Pancreas (tissue), 10 donors: ENCODE data around the gene ABR. TPM values are rescaled to one million over a fixed set of nuclear protein-coding genes. Genes with fewer than 3 reads are reported as not detected.

Experiments used
- ATAC-seq, 4 donors: fragments of 200-7000 bp; cut with Tn5 transposase; one replicate each; pipeline versions ENCODE4 v1.8.0 to v1.9.1; 2020; ENCODE audit warnings: mild to moderate bottlenecking in 4 of 4, moderate library complexity in 4 of 4
- DNase-seq, 6 donors: peaks; one replicate each; pipeline ENCODE4 v3.0.0-alpha.2; 2020
- FAIRE-seq: peaks from 2 replicates; lab custom pipeline; 2012; peaks lifted over from hg19 to GRCh38; lab: Jason Lieb, UNC
- H3K27ac ChIP-seq, 4 donors: fragments of 200-600 bp; sonication (generic); 1 replicate in 3 of 4; 2 replicates in 1 of 4; pipeline versions ENCODE4 v1.5.0 to v1.8.0; 2020
- H3K27me3 ChIP-seq, 4 donors: fragments of 200-600 bp; one replicate each; pipeline ENCODE4 v1.8.0; 2021
- H3K36me3 ChIP-seq, 3 donors: fragments of 200-600 bp; sonication (generic) in 1 of 3; one replicate each; pipeline versions ENCODE4 v1.5.0 to v1.8.0; 2020 to 2021
- H3K4me1 ChIP-seq, 3 donors: fragments of 200-600 bp; one replicate each; pipeline ENCODE4 v1.8.0; 2021
- H3K4me3 ChIP-seq, 4 donors: fragments of 200-600 bp; sonication (generic) in 2 of 4; one replicate each; pipeline versions ENCODE4 v1.5.0 to v1.8.0; 2020 to 2021
- H3K9me3 ChIP-seq, 4 donors: fragments of 200-600 bp; one replicate each; pipeline ENCODE4 v1.8.0; 2021
- WGBS, 2 donors: extraction: QIAGEN DNeasy Blood & Tissue Kit; methylation state at CpG; one replicate each; pipeline ENCODE4 v1.1.7; 2013; 5-methylcytosine and 5-hydroxymethylcytosine counted together
- intact Hi-C, 3 donors: fragments of 100-400 bp; cut with DNase I; formaldehyde crosslinking; loops; one replicate each; pipeline versions ENCODE4 v1.11.1 to v1.14.2; 2022
- polyA plus RNA-seq, 2 donors: library from polyadenylated mRNA; stranded (reverse); fragments of 200-250 nt; gene quantifications; one replicate each; pipeline ENCODE4 v1.2.3, GENCODE V29; 2013
- total RNA-seq, 6 donors: library from RNA; stranded (reverse); fragmentation: NEBNext Ultra II Directional in 4 of 6; extraction: Animal tissue kit (Norgen Biotek cat#: 25700) in 4 of 6; gene quantifications; one replicate each; pipeline versions ENCODE4 v1.2.1 to v1.2.4, GENCODE V29; 2021 to 2023
- TF ChIP-seq, protein P1 (sequence below), 4 donors: fragments of 200-600 bp; sonication (generic) in 3 of 4; IDR thresholded peaks; one replicate each; pipeline versions ENCODE4 v1.5.0 to v1.8.0; 2021; ENCODE audit warnings: antibody characterized with exemption in 4 of 4
- donor health status: healthy with polysubstance abuse.
- donor health status: DM: no; HTN: no; CAD: no; lungs with moderate emphysema.
- donor health status: DM: no; HTN: no; CAD: no.
- donor health status: control.
- donor health status: control.
- donor health status: Bipolar disorder and iron deficiency.
- donor health status: DM: yes; HTN: yes; CAD: no.
- donor health status: DM: no; HTN: no; CAD: no.
- donor health status: DM: no; HTN: no; CAD: no.
- donor health status: DM: yes; HTN: yes; CAD: no.

Gene ABR
- total and polyA plus RNA-seq, 8 donors = 15.4 to 65.7 (median 28.4) TPM

DNA sequence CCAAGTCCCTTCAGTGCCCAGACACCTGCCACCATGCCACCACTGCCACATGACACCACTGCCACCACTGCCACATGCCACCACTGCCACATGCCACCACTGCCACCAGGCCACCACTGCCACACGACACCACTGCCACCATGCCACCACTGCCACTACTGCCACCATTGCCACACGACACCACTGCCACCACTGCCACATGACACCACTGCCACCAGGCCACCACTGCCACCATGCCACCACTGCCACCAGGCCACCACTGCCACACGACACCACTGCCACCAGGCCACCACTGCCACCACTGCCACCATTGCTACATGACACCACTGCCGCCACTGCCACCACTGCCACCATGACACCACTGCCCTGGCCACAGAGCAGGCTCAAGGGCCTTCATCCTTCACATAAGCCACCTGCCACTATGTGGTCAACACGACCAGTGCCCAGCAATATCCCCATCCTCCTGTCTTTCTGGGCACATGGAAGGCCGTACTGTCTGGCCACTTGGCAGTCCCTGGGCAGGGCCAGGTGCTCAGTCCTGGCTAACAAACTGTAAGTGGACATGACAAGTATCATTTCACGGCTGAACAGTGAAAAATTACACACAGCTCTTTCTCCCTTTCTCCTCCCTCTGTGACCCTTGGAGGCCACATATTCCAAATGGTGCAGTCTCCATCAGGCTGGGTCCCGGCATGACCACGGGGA is 33.1 kb downstream of the ABR start:
- no peaks in the 10 kb centered on the region for H3K36me3 ChIP-seq
- H3K9me3 ChIP-seq = no peaks in the 10 kb centered on the region
- intact Hi-C loops = no loop called here
- DNase-seq = no peak
- no peak for ATAC-seq
- 79 to 87% methylated on average over 8 to 9 of the region's 9 CpGs for WGBS, 2 donors
- TF ChIP-seq, protein P1, sequence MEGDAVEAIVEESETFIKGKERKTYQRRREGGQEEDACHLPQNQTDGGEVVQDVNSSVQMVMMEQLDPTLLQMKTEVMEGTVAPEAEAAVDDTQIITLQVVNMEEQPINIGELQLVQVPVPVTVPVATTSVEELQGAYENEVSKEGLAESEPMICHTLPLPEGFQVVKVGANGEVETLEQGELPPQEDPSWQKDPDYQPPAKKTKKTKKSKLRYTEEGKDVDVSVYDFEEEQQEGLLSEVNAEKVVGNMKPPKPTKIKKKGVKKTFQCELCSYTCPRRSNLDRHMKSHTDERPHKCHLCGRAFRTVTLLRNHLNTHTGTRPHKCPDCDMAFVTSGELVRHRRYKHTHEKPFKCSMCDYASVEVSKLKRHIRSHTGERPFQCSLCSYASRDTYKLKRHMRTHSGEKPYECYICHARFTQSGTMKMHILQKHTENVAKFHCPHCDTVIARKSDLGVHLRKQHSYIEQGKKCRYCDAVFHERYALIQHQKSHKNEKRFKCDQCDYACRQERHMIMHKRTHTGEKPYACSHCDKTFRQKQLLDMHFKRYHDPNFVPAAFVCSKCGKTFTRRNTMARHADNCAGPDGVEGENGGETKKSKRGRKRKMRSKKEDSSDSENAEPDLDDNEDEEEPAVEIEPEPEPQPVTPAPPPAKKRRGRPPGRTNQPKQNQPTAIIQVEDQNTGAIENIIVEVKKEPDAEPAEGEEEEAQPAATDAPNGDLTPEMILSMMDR (IDR thresholded peaks at IDR 0.05) = no peak
- H3K4me1 ChIP-seq = no peaks in the 10 kb centered on the region
- H3K4me3 ChIP-seq = no peak overlapping the region
- no peak overlapping the region for H3K27ac ChIP-seq
- FAIRE-seq = no peak
- H3K27me3 ChIP-seq = no peaks in the 10 kb centered on the region

DNA sequence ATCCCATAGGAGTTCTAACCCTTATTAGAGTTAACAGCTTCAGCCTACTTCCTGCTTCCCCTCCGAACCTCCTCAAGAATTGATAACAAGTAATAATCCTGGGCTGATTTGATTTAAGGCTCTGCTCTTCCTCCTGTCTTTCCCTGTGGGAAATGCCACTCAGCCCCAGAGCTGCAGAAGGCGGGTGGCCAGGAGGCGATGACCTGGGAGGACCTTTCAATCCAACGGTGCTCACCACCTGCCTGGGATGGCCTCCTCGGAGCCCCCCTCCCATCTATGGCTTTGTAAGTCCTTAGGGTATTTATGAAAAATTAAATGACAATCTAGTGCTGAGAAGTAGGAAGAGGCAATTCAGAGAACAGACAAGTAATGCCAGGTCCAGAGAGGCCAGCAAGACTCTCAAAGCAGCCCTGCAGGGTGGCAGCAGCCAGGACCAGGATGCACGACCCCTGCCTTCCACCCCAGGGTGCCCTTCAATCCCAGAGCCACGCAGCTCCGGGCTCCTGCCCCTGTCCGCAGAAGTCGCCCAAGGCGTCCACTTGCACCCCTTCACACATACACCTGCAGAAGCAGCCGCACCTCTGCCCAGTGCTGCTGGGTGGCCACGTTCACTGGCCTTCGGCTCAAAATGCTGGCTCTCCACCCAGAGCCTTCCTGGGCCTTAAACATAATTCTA is 34.3 kb downstream of the ABR start:
- Histone ChIP-seq H3K27ac (no peak overlapping the region), H3K9me3 (no peaks in the 10 kb centered on the region), H3K36me3 (no peaks in the 10 kb centered on the region), H3K4me1 (no peaks in the 10 kb centered on the region), H3K27me3 (no peaks in the 10 kb centered on the region), H3K4me3 (no peak overlapping the region)
- no peak for DNase-seq
- TF ChIP-seq, protein P1 (IDR thresholded peaks at IDR 0.05) = no peak
- intact Hi-C loops = no loop called here
- FAIRE-seq = no peak
- 61 to 79% methylated on average over 14 of the region's 14 CpGs for WGBS, 2 donors
- ATAC-seq = no peak

DNA sequence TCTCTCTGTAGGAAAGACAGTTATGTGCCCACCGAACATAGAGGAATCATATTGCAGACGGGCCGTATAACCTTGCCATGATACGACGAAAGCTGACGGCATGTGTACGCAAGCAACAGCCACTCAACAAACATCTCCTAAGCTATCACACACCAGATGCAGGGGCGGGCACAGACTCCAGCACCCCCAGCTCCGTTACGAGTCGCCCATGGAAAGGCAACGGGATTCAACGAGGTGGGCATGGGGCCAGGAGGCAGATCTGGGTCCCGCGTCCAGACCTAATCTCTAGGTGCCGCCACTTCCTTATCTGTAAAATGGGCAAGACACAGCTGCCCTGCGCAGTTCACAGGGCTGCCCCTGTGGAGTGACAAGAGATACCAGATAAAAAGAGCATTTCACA is 35.6 kb downstream of the ABR start:
- TF ChIP-seq, protein P1 (IDR thresholded peaks at IDR 0.05) = no peak
- no peak overlapping the region for H3K4me3 ChIP-seq
- intact Hi-C loops = no loop called here
- no peaks in the 10 kb centered on the region for H3K36me3 ChIP-seq
- FAIRE-seq (no peak), DNase-seq (no peak), ATAC-seq (no peak)
- no peaks in the 10 kb centered on the region for H3K4me1 ChIP-seq
- H3K9me3 ChIP-seq = no peaks in the 10 kb centered on the region
- H3K27me3 ChIP-seq = no peaks in the 10 kb centered on the region
- WGBS, 2 donors = 28 to 40% methylated on average over 17 of the region's 17 CpGs
- H3K27ac ChIP-seq = no peak overlapping the region

DNA sequence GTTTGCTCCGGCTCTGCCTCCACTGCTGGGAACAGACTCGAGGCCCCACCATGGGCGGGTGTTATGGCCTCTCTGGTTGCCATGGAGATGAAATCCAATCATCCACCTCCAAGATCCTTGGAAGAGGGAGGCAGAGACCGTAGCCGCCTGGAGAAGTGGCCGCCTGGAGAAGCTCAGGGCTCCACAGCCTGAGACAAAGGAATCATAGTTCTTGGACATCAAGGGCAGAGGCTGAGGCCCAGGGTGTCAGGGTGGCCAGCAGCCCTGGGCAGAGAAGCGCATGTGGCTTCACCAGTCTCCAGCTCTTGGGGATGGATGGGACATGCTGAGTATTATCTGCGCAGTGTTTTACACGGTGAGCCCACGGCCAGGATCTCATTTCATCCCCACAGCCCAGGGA is 36.2 kb downstream of the ABR start:
- FAIRE-seq (no peak), DNase-seq (no peak), ATAC-seq (no peak)
- intact Hi-C loops = no loop called here
- no peaks in the 10 kb centered on the region for H3K4me1 ChIP-seq
- WGBS, 2 donors = 46 to 63% methylated on average over 10 of the region's 10 CpGs
- no peak overlapping the region for H3K27ac ChIP-seq
- no peaks in the 10 kb centered on the region for H3K9me3 ChIP-seq
- H3K4me3 ChIP-seq = no peak overlapping the region
- no peaks in the 10 kb centered on the region for H3K36me3 ChIP-seq
- TF ChIP-seq, protein P1 (IDR thresholded peaks at IDR 0.05) = no peak
- H3K27me3 ChIP-seq = no peaks in the 10 kb centered on the region

DNA sequence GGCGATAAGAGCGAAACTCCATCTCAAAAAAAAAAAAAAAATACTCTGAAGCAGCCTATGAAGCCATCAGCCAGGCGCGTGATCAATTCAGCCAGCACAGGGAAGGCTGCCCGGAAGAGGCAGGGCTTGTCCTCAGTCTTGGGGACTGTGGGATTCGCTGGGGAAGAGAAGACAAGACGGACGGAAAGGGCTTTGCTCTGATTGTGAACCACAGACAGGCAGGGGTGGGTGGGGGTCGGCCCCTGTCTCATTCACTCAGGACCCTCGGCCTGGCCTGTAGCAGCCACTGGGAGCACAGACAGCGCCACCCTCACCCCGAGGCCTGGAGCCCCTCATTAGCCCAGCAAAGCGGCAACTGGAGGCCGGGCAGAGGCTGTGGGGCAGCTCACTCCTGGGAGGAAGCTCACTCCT is 37.2 kb downstream of the ABR start:
- ATAC-seq (no peak), FAIRE-seq (no peak), DNase-seq (no peak)
- WGBS, 2 donors = 82 to 86% methylated on average over 14 of the region's 14 CpGs
- no peaks in the 10 kb centered on the region for H3K36me3 ChIP-seq
- TF ChIP-seq, protein P1 (IDR thresholded peaks at IDR 0.05) = no peak
- H3K9me3 ChIP-seq = no peaks in the 10 kb centered on the region
- intact Hi-C loops = no loop called here
- H3K4me1 ChIP-seq = no peaks in the 10 kb centered on the region
- no peak overlapping the region for H3K4me3 ChIP-seq
- no peak overlapping the region for H3K27ac ChIP-seq
- no peaks in the 10 kb centered on the region for H3K27me3 ChIP-seq
